Activated naive CD4-positive, alpha-beta T cell treated with anti-CD3 and anti-CD28 coated beads, Interleukin-2, amount 10 ng/mL, durations not matched to agents 5 hours and 36 hours (primary cell): Measurements from ENCODE around the gene SUDS3. TPM values are rescaled to one million over a fixed set of nuclear protein-coding genes. Genes with fewer than 3 reads are reported as not detected.

Experiments
- total RNA-seq, 2 experiments: library from RNA; stranded (reverse); gene quantifications; one replicate each; pipeline ENCODE4 v1.2.3, GENCODE V29; 2021

Gene SUDS3, protein sequence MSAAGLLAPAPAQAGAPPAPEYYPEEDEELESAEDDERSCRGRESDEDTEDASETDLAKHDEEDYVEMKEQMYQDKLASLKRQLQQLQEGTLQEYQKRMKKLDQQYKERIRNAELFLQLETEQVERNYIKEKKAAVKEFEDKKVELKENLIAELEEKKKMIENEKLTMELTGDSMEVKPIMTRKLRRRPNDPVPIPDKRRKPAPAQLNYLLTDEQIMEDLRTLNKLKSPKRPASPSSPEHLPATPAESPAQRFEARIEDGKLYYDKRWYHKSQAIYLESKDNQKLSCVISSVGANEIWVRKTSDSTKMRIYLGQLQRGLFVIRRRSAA
- total RNA-seq, result 10 to 100 TPM; 25.6 to 25.7 TPM

DNA sequence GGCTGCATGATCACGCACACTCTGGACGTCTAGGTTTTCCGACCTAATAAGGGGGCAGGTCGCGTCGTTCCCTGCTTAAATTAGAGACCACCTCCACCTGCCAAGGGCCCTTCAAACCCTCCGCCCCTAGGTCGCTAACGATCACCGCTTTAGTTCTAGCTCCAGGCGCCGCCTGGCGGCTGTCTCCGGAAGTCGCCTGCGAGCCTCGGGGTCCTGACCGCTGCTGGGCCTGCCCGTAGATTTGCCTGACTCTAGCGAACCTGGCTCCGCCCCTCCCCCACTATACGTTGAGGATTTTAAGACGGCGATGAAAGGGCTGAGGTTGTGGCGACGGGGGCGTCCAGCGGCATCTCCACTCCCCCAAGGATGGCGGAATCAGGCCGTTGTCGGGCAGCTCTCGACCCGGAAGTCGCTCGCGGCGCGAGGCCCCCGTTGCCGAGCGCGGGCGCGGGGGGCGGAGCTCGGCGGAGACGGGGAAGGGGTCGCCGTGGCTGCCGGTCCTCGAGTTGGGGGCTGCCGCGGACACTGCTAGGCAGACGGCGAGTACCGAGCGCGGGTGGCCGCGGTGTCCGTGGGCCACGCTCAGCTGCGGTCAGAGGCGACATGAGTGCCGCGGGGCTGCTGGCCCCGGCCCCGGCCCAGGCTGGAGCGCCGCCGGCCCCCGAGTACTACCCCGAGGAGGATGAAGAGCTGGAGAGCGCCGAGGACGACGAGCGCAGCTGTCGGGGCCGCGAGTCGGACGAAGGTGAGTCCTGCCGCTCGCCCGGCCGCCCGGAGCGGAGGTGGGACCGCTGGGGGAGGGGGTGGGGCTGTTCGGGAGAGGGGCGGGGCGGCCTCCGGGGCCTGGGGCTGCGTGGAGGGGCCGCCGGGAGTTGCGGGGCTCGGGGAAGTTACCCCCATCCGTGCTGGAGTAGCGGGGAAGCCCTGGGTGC, at the start of gene SUDS3:
Gene SUDS3 (plus strand): TSS at position 467 of the 932 bp plus-strand sequence. CDS start 137 bp downstream, at position 604.

GRCh38 chr12:118372541-118373495, 3.5 kb upstream of the SUDS3 start, which contains the start of gene TAOK3:
Gene TAOK3 (minus strand): TSS chr12:118372907. CDS start chr12:118255567, 117,340 bp downstream.

Other genes starting within 250 kb of the SUDS3 start
- gene PEBP1, start 240.4 kb upstream of the SUDS3 start, total RNA-seq, result 10 to 100 TPM; 87.6 to 92.0 TPM
- gene TAOK3, start 3.6 kb upstream of the SUDS3 start, total RNA-seq, result 10 to 100 TPM; 55.3 to 60.1 TPM